ELR (cell line): Measurements from ENCODE around the gene TRIML2.

Experiments used
- DNase-seq: peaks from one replicate; pipeline ENCODE4 v3.0.0-alpha.2; 2015; ENCODE audit warnings: low read depth

Gene TRIML2, protein sequence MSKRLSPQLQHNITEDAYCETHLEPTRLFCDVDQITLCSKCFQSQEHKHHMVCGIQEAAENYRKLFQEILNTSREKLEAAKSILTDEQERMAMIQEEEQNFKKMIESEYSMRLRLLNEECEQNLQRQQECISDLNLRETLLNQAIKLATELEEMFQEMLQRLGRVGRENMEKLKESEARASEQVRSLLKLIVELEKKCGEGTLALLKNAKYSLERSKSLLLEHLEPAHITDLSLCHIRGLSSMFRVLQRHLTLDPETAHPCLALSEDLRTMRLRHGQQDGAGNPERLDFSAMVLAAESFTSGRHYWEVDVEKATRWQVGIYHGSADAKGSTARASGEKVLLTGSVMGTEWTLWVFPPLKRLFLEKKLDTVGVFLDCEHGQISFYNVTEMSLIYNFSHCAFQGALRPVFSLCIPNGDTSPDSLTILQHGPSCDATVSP

DNA sequence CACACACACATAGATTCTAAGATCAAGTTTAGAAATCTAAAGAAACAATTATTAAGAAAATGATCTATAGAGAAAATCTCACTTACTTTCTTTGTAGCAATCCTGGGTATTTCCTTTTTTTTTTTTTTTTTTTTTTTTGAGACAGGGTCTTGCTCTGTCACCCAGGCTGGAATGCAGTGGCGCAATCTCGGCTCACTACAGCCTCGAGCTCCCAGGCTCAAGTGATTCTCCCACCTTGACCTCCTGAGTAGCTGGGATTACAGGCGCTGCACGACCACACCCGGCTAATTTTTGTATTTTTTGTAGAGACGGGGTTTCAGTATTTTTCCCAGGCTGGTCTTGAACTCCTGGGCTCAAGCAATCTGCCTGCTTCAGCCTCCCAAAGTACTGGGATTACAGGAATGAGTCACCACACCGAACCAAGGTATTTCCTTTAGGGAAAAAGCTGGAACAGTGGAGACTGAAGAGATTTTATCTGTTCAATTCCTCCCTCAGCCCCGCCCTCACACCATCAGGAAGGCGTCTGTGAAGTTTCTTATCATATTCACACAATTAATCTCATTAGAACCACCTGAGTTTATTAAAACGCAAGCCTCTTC lies at the start of gene TRIML2:
Gene TRIML2, minus strand, starts transcription at position 447 of the 599 bp plus-strand sequence. CDS start 4,235 bp downstream, outside the sequence.
- DNase-seq, result peak; percentile 63

DNA sequence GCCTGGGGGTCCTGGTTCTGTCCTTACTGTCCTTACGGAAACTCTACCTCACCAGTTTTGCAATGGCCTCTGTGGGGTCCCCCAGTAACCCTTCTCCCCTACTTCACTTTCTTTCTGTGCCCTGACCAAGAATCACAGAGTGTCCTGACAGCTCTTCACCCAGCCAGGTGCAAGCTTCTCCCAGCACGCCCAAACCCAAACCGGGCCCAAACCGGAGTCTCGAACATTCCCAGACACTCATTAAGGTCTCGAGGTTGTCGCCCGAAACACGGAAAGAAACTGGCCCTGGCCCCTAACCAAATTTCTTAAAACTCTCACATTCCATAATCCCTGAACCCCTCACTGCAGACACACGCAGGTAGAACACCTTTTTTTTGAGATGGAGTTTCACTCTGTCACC lies 48.9 kb upstream of the TRIML2 start:
- DNase-seq, result no peak

DNA sequence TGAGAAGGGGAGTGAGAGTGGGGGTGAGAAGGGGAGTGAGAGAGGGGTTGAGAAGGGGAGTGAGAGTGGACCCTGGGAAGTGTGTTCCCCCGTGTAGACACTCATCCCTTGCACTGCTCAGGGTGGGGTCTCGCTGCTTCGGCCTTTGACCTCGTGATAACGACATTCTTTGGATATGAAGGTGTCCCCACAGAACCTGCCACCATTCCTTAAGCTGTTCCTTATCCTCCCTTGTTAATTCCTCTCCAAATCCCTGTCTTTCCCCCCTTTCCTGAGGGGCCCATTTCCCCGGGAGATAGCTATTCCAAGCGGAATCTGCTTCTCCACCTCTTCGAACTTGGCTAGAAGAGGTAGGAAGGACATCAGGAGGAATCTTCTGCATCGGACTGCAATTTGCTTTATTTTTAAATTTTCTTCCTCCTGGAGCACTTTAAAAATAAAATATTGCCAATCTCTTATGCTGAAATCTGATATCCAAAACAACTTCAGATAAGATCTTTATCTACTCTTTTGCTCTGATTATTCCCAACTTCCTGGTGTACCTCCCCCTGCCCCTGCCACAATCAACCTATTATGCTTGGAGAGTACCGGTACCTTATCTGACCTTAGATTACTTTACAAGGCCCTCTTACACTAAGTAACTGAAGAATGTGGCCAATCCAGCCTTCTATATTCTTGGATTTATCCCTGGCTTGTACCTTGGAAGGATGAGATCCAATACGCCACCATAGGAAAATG lies 45.4 kb upstream of the TRIML2 start:
- DNase-seq, result no peak

DNA sequence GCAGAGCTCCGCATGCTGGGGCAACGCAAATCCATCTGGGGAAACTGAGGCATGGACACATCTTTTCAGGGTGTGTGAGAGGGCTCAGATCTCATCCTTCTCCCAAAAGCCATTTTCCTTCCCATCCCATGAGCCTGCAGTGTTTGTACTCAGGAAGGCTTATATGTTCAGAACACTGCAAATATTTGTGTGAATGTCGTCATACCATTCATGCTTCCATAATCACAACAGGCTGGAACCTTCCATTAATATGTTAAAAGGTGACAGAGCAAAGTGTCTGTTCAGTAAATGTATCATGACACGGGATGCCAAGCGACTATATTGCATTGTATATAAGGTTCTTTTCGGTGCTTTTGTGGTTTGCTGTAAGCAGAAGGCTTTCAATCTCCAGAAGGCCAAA lies 38.4 kb upstream of the TRIML2 start:
- DNase-seq, result no peak

DNA sequence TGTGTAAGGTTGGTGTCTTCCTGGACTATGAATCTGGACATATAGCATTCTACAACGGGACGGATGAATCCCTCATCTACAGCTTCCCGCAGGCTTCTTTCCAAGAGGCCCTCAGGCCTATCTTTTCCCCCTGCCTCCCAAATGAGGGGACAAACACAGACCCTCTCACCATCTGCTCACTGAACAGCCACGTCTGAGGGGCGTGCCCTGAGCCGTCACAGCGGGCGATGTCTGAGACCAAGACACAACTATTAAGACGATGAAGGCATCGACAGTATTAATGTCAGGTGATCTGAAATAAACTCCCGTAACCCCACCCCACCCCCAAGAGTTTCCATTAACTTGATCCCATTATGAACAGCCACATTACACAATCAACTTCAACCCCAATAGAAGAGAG lies 37.8 kb upstream of the TRIML2 start:
- DNase-seq, result no peak

DNA sequence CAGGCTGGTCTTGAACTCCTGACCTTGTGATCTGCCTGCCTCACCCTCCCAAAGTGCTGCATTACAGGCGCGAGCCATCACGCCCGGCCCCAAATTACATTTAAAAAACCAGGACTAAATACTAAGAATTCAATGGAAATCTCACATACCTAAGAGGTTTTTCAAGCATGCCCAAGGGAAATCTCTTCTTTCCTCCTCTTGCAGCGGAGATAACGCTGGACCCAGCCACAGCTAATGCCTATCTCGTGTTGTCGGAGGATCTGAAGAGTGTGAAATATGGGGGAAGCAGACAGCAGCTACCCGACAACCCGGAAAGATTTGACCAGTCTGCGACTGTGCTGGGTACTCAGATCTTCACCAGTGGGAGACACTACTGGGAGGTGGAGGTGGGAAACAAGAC lies 37.2 kb upstream of the TRIML2 start:
- DNase-seq, result no peak

DNA sequence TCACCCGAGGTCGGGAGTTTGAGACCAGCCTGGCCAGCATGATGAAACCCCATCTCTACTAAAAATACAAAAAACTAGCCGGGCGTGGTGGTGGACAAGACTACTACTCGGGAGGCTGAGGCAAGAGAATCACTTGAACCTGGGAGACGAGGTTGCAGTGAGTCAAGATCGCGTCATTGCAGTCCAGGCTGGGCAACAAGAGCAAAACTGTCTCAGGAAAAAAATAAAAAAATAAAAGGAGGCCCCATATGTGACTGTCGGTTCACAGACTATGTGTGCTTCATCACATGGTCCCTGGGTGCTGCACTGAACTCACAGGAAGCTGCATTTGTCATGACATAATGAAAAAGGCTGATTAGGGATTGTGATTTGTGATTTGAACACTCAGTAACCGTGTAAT lies 36.2 kb upstream of the TRIML2 start:
- DNase-seq, result peak; percentile 44

DNA sequence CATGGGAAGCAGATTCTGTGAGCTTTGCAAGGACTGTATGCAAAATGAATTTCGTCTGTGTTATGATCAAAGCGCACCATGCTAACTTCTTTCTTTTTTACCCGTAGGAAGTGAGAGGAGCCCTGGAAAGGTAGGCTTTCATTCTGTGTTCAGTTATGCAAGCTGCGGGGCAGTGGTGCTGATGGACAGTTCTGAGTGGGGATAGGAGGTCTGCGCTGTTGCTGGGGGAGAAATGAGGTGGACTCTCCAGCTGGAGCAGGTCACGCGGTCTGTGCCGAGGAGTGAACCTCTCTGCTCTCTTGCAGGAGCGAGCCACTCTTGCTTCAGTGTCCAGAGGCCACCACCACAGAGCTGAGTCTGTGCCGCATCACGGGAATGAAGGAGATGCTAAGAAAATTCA lies 34.3 kb upstream of the TRIML2 start:
- DNase-seq, result no peak

DNA sequence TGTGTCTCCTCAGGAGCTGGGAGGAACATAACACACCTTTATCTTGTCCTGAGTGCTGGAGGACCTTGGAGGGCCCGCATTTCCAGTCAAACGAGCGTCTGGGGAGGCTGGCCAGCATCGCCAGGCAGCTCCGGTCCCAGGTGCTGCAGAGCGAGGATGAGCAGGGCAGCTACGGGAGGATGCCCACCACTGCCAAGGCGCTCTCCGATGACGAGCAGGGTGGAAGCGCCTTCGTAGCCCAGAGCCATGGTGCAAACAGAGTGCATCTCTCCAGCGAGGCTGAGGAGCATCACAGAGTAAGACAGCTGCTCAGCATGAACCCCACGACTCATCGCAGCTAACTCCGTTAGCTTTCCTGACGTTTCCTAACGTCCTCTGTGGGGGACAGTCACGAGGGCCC lies 30.3 kb upstream of the TRIML2 start:
- DNase-seq, result peak; percentile 12

DNA sequence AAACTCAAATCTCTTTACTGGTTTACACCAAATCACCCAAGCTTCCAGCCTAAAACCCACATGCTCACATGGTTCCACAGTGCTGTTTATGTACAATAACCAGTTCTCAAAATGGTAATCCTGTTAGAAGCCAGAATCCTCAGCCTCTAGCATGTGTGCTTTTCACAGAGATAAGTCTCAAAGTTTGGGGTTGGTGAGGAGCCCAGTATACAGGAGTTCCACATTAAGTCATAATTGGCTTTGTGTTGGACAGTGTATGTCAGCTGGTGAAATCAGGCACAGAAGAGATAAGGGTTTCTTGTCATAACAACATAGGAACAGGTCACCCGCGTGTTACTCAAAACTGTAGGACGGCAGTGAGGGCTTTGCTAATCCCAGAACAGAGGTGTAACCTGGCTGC lies 29.7 kb upstream of the TRIML2 start, which contains the start of gene TRIML1:
Gene TRIML1, plus strand, starts transcription at position 301 of the 400 bp plus-strand sequence. CDS start 118 bp downstream, outside the sequence.
- DNase-seq, result no peak

DNA sequence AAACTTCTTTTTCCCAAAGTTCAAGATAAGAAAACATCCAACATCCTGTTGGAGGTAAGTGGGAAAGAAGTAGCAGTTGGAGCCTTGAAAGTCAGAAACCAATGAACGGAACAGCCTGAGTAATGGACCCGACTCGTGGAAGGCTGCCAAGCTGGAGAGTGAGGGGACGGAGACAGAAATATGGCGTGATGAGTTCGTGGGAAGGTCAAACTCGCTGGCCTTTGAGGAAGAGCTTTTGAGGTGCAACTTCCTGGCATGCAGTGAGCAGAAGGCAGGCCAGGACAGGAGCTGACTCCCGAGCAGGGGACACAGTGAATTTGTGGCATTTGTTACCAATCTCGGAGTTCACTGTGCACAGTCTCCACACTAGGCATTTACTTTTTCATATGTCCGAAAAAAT lies 28.8 kb upstream of the TRIML2 start:
- DNase-seq, result peak; percentile 9

DNA sequence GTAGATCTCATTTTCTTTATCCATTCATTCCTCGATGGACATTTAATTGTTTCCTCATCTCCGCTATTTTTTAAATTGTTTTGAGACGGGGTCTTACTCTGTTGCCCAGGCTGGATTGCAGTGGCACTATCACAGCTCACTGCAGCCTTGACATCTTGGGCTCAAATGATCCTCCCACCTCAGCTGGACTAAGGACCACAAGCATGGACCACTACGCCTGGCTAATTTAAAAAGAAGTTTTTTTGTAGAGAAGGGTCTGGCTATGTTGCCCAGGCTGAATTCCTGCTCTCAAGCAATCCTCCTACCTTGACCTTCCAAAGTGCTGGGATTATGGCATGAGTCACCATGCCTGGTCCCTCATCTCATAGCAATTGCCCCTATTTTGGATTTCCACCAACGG lies 22.8 kb upstream of the TRIML2 start:
- no peak for DNase-seq

DNA sequence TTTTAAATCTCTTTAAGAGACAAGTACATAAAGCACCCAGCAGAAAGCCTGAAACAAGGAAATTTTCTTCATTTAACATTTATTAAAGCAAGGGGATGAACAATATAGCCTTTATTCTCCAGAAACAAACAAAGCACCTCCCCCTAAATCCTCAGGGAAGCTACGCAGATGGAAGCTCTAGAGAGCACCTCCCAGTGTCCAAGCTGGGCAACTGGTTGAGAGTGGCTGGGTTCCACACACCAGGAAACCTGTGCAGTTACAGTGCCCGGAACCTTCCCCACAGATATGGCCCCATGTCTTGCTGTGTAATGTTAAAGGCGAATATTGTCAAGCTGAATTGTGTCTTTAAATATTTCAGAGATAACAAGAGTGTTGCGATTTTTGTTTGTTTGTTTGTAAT lies 21.0 kb upstream of the TRIML2 start:
- no peak for DNase-seq

DNA sequence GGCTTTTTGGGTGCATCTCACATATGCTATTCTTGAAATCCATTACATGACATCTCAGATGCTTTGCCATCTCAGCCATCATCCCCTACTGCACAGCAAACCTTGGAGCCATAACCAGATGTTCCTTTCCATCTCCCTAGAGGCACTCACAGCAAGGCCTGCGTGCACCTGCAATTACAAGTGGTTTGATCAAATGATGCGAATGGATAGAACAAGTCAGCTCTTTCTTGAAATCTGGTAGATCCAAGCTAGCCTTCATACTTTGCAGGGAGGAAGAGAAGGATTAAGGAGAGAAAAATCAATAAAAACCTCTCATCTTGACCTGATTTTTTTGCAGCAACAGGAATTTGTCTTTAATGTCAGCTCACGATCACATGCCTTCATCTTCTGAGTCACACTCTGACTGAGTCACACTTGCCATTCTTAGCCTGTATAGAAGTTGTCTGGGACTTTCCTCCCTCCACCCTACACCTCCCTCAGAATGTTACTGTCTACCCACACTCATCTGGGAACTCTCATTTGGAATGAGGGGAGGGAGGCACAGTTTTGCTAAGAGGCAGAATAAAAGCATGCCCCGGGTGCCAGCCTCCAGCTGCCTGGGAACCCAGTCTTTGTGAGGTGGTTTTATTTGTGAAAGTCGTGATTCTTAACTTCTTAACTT lies 17.9 kb upstream of the TRIML2 start:
- DNase-seq, result peak; percentile 72

DNA sequence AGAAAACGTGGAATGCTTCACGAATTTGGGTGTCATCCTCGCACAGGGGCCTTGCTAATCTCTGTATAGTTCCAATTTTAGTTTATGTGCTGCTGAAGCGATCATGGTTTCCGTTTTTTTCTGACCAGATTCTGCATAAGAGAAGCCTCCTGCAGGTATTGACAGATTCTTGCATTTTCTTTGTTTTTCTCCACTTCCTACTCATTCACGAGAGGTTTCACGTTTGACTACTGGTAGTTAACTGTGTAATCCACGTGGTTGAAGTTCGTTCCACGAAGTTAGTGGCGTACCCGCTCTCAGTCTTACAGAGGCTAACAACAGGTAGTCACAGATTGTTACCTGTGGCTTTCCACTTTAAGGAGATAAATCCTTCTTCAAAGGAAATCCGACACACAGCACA lies 12.1 kb upstream of the TRIML2 start:
- DNase-seq, result no peak

DNA sequence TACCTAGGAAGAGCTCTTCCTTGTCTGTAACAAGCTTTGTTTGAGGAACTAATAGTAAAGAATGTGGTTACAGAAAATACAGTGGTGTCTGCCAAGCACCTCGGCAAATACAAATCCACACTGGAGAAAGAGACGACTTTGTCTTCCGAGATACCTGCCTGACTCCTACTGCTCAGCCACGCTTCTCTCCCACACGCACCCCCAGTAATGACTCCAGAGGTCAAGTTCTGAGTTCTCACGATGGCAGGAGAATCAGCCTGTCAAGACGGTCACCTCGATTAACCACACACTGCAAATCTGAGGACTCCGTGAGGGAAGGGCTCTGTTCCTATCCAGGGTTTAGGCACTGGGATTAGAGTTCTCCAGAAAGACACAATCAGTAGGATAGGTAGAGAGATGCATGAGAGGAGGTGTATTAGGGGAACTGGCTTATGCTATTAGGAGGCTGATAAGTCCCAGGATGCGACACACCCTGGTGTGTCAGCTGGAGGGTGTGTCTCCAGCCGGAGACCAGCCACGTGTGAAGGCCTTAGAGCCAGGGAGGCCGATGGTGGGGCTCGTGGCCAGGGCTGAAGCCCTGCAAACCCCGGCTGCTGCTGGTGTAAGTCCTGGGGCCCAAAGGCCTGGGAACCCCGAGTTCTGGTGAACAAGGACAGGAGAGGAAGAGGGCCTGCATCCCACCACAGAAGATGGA lies 8.4 kb upstream of the TRIML2 start:
- no peak for DNase-seq

DNA sequence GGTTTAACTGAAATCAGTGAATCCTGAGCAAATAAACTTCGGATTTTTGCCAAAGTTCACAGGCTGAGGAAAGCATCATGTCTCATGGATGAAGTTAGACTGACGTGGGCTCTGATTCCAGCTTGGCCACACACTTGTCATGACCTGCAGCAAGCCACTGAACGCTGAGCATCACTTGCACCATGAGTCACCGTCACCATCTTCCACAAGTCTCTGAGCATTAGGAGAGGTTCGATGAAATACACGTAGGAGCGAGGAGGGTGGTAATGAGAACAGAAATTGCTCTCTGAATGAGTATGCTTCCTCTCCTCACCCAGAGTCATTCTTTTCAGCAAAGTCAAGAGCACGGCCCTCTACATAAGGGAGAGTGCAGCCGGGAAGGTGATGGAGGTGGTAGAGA lies 3.8 kb upstream of the TRIML2 start:
- DNase-seq, result peak; percentile 57

DNA sequence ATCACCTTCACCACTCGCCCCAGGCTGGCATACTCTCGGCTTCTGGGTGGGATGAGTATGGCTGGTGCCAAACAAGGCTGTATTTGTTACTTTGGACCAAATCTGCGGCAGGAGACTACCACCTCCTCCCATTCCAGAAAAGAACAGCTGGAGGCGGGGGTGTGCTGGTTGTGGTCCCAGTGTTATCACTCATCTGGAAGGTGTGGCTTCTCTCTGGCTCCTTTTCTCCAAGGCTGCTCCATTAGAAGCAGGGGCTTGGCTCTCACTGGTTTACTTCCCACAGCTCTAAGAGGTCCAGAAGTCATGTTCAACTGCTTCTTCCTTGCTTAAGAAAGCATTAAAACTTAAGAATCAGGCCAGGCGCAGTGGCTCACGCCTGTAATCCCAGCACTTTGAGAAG lies 2.6 kb upstream of the TRIML2 start:
- no peak for DNase-seq

DNA sequence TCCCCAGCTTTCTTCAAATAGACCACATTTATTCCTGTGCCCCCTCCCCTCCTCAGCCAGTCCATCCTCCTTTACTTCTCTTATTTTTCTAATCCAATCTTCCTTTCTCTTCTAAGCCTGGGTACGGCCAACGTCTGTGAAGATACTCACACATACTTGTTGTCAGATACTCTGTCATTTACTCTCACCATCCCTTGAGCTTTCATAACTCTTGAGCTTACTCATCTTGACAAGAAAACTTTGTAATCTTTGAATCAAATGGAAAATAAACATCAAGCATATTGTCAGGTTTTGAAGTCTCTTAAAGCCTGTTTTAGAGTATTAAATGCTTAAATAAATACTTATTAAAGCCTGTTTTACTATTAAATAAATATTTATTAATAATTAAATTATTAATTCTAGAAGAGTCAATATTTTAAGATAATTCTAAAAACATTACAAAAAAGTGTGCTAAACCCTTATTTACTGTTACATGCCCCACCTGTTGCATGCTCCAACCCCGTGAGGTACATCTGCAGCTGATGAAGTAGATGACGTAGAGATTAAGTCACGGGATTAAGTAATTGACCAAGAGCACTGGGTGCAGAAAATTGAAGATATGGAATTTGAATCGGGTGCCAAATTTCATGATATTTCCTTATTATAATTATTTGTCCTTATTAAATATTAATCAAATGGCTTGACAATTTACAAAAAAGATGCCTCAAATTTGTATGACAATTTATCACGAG lies 1.5 kb upstream of the TRIML2 start:
- peak; percentile 49 for DNase-seq

DNA sequence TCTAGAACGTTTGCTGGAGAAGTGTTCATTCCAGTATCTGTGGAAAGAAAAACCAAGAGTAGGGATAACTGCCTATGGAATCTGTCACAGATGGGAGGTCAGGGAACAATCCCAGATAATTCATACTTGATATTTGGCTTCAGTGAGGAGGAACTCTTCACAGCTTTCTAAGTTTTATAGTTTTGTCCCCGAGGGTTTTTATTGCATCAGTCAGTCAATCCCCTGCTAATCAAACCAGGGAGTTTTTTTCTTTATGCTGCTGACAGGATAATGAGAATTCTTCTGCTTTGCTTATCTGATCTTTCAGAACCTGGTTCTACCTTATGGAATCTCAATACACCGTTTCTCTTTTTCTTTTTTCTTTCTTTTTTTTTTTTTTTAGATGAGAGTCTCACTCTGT lies 633 bp upstream of the TRIML2 start:
- DNase-seq, result no peak
